Fibroblast of lung (primary cell): ENCODE measurements around the gene GPR55.

Experiments
- EZH2 ChIP-seq: IDR thresholded peaks from 2 replicates; pipeline ENCODE4 v1.5.1; 2012; ENCODE audit warnings: low read length, control low read depth, mild to moderate bottlenecking; ENCODE audit errors: missing control alignments
- TF ChIP-seq, protein P1 (sequence below), 2 donors: IDR thresholded peaks in 1 of 2; conservative IDR thresholded peaks in 1 of 2; 1 replicate in 1 of 2; 2 replicates in 1 of 2; pipeline ENCODE4 v1.5.1; 2011 to 2012; ENCODE audit warnings: low read length in 2 of 2, control low read depth in 1 of 2, inconsistent platforms in 1 of 2, low read depth in 1 of 2, mild to moderate bottlenecking in 1 of 2

DNA sequence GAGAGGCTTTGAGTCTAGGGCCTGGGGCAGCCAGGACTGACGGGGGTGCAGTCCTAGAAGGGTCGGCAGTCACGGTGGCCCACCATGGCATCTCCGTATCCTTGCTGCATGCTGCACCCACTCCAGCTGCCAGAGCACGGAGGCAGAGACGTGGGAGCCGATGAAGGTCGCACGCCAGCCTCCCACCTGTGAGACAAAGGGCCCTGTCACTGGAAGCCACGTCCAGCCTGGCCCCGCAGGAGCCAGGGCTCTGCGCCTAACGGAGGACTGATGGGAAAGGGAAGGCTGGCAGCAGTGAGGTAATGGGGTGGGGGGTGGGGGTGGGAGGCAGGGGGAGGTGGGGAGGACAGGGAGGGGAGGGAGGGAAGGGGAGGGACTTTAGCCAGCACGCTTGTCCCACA, 38.4 kb downstream of the GPR55 start:
- TF ChIP-seq, protein P1, sequence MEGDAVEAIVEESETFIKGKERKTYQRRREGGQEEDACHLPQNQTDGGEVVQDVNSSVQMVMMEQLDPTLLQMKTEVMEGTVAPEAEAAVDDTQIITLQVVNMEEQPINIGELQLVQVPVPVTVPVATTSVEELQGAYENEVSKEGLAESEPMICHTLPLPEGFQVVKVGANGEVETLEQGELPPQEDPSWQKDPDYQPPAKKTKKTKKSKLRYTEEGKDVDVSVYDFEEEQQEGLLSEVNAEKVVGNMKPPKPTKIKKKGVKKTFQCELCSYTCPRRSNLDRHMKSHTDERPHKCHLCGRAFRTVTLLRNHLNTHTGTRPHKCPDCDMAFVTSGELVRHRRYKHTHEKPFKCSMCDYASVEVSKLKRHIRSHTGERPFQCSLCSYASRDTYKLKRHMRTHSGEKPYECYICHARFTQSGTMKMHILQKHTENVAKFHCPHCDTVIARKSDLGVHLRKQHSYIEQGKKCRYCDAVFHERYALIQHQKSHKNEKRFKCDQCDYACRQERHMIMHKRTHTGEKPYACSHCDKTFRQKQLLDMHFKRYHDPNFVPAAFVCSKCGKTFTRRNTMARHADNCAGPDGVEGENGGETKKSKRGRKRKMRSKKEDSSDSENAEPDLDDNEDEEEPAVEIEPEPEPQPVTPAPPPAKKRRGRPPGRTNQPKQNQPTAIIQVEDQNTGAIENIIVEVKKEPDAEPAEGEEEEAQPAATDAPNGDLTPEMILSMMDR (conservative IDR thresholded peaks at IDR 0.05 in 1 of 2, IDR thresholded peaks at IDR 0.05 in 1 of 2; ENCODE audit: low read depth in 1 of 2, low read length in 2 of 2): no peak
- TF ChIP-seq EZH2: no peak
